ENCODE data around the gene DYNC1I2.
"Not testable (repeated sequence)": the region's sequence is repeated elsewhere in the genome, so short reads cannot be mapped to it uniquely, and the experiment has no call there.

DYNC1I2 gene

GRCh38 chr2:171774581-171774980 is 87.3 kb downstream of the DYNC1I2 start:
- DNase-seq (ENCODE audit: low spot score) = not testable (repeated sequence)

DNA sequence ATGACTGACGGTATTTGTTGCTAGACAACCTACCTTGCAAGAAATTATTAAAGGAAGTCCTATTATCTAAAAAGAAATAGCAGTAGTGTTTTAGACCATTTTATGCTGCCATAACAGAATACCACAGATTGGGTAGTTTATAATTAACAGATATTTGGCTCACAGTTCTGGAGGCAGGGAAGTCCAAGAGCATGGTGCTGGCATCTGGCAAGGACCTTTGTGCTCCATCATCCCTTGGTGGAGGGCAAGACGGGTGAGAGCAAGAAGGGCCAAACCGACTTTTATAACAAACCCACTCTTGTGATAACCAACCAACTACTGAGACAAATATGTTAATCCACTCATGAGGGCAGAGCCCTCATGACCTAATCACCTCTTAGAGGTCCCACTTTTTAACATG is 91.2 kb downstream of the DYNC1I2 start:
- no peak for DNase-seq (ENCODE audit: low spot score)

DNA sequence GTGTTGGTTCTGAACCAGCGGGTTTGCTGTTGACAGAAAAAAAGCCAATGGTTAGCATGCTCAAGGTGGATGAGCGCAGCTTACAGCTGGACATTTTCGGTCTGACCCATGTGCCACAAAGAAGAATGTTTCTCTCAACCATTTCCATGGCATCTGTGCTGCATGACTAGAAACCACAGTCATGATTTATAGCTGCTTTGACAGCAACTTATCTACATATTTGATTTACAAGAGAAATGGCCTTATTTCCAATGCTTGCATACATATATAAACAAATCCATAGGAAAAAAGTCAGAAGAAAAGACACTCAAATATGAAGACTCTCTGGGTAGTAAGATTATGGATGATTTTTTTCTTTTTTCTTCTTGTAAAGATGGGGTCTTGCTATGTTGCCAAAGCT is 98.2 kb downstream of the DYNC1I2 start:
- no peak for DNase-seq (ENCODE audit: low spot score)

DNA sequence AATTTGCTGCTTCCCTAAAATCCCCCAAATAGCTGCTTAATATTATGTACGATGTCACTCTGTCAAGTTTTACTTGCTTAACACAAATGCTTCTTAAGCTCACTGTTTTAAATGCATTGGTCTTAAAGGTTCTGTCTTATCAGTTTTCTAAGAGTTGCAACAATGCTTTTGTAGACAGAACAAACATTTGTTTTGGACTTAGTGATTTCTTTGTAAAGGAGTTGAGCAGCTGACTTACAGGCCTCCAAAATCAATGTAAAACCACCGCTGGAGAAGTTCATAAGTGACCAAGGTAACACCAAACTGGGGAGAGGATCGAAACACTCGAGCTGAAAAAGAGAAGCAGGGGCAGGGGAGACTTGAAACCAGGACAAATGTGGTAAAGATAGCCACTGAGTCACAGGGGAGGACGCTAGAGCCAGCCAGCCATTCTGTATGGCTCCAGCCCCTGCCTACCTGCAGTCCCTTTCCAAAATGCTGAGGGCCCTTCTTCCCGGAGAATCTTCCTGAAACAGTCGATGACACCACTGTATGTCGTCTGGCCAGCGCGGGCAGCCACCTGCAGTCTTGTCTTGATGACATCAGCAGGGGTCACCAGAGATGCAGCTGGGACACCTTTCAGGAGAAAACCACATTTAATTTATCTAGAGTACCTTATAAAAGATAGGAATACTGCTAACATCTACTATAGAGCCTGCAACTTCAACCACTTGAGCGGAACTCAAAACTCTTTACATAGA is 100.2 kb downstream of the DYNC1I2 start:
- DNase-seq (ENCODE audit: low spot score) = no peak

DNA sequence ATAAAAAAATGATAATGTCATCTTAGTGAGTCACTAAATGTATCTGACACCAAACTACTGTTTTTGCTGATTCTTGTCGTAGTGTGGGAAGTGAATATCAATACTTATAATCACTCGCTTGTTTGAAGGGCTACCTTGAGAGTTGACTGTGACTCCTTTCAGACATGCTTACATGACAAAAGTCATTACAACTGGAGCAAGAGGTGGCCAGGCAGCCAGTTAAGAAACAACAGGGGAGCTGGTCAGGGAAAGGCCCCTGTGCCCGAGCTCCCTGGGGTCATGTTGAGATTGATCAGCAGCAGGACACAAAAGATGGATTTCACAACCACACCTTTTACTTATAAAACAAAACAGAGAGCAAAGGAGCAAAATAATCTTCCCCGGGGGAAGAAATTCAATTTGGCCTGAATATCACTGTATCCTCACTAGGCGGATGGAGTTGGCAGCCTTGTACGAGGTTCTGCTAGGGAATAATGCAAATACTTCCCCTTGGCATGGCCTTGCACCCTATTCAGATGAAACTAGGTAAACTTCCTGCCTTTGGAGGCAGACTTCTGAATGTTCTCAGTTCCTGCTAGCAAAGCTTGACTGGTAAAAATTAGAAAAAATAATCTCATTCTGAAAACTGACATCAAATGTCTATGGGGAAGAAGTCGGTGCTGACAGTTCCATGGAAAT is 101.2 kb downstream of the DYNC1I2 start:
- no peak for DNase-seq (ENCODE audit: low spot score)

DNA sequence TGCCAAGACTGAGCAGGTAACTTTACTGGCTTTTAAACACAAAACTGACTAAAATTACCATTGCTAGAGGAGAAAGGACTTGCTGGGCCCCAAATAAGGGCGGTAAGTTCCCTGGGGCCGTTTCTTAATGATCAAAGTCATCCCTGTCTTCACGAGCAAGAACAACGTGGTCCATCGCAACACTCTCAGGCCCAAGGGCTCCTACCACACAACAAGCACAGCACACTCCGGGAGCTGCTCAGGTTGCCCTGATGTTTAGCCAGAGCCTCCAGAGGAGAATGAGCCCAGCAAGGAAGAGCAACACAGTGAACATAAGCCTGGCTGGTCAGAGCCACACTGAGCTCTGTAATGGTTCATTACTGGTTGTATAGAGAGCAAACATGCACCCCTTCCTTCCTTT is 102.7 kb downstream of the DYNC1I2 start:
- no peak for DNase-seq (ENCODE audit: low spot score)

DNA sequence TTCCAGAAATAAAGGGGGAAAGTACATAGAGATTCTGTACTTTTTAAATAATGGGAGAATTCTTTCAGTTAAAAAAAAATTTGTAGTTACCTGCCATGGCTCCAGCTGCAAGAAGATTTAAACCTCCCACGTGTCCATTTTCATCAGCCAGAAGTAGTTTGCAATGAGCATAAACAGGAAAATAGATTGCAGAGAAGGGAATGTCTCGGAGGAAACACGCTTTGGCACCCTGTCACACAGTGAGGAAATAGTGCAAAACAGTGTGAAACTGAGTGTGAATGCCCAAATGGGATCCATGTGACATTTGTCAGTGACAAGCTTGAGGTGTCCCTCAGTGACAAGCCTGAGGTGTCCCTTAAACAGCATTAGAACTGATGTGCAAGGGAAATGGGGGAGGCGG is 104.1 kb downstream of the DYNC1I2 start:
- DNase-seq (ENCODE audit: low spot score) = no peak

GRCh38 chr2:171792157-171792556 is 104.9 kb downstream of the DYNC1I2 start:
- DNase-seq (ENCODE audit: low spot score) = no peak

DNA sequence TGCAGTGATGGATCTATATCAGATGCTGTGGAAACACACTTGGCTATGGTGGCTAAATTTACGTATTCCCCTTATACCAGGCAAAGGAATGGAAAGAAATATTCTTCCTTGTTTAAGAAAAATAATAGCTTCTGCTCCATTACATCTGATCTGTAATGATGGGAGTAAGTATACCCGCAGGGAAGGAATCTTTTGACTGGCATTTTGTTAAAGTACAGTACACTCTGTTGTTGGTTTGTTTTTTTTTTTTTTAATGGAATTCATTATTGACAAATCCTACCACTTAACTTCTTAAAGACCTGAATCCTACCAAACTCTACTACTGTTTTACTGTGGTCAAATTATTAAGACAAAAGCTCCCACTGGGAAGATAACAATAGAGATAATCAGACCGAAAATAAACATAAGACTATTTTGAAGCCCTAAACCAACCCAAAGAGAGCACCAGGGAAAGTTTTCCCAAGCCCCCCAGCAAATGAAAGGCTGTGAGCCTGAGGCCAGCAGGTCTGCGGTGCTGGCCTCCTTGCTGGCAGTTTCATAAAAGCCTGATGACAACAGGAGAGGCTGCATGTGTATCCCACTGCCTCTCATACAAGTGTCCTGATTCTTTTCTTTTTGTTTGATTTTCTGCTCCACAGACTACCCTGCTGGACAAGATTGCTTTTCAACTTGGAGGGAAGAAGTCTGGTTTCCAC is 105.8 kb downstream of the DYNC1I2 start:
- DNase-seq (ENCODE audit: low spot score) = no peak

GRCh38 chr2:171793691-171794678 is 106.7 kb downstream of the DYNC1I2 start:
- no peak for DNase-seq (ENCODE audit: low spot score)

GRCh38 chr2:171794918-171795317 is 107.6 kb downstream of the DYNC1I2 start:
- no peak for DNase-seq (ENCODE audit: low spot score)
